Liver (tissue), 9 donors: ENCODE measurements around the gene SLC25A6. TPM values are rescaled to one million over a fixed set of nuclear protein-coding genes. Genes with fewer than 3 reads are reported as not detected.

Source experiments
- DNase-seq: peaks from one replicate; pipeline ENCODE4 v3.0.0-alpha.2; 2017; ENCODE audit warnings: low spot score
- H3K27ac ChIP-seq, 2 donors: one replicate each; pipeline ENCODE4 v1.7.0; 2013; ENCODE audit warnings: inconsistent platforms in 2 of 2, low read length in 2 of 2, control low read depth in 1 of 2, low read depth in 1 of 2, mild to moderate bottlenecking in 1 of 2
- H3K27me3 ChIP-seq, 4 donors: one replicate each; pipeline versions ENCODE4 v1.6.1 to v1.7.0; 2013; ENCODE audit warnings: low read length in 3 of 4, inconsistent platforms in 1 of 4, mild to moderate bottlenecking in 1 of 4, moderate library complexity in 1 of 4; ENCODE audit not compliant: control insufficient read depth in 4 of 4, insufficient read depth in 4 of 4
- H3K36me3 ChIP-seq, 4 donors: one replicate each; pipeline versions ENCODE4 v1.6.1 to v1.7.0; 2013; ENCODE audit warnings: low read length in 3 of 4, mild to moderate bottlenecking in 3 of 4, low read depth in 1 of 4, moderate library complexity in 1 of 4; ENCODE audit not compliant: control insufficient read depth in 4 of 4, insufficient read depth in 3 of 4
- H3K4me1 ChIP-seq, 4 donors: one replicate each; pipeline versions ENCODE4 v1.6.1 to v1.7.0; 2013; ENCODE audit warnings: low read length in 3 of 4, mild to moderate bottlenecking in 3 of 4, moderate library complexity in 1 of 4; ENCODE audit not compliant: control insufficient read depth in 4 of 4, insufficient read depth in 4 of 4
- H3K4me3 ChIP-seq, 3 donors: one replicate each; pipeline versions ENCODE4 v1.6.1 to v1.7.0; 2013; ENCODE audit warnings: low read length in 3 of 3, control low read depth in 1 of 3, low read depth in 1 of 3, mild to moderate bottlenecking in 1 of 3
- H3K9ac ChIP-seq, 2 donors: one replicate each; pipeline ENCODE4 v1.7.0; 2013; ENCODE audit warnings: low read length in 2 of 2, mild to moderate bottlenecking in 2 of 2, moderate library complexity in 2 of 2, control low read depth in 1 of 2, low read depth in 1 of 2
- H3K9me3 ChIP-seq, 4 donors: one replicate each; pipeline versions ENCODE4 v1.6.1 to v1.7.0; 2013; ENCODE audit warnings: low read length in 3 of 4; ENCODE audit not compliant: control insufficient read depth in 4 of 4
- ATF3 ChIP-seq: IDR thresholded peaks from 2 replicates; pipeline ENCODE4 v1.6.1; 2016; ENCODE audit warnings: antibody characterized with exemption
- CTCF ChIP-seq: fragments of 150-350 bp; IDR thresholded peaks from 2 replicates; pipeline ENCODE4 v1.5.1; 2017; ENCODE audit warnings: improper control_type of control experiment, low read depth, low read length; ENCODE audit not compliant: missing input control
- EGR1 ChIP-seq, 2 donors: IDR thresholded peaks; 2 replicates each; pipeline ENCODE4 v1.6.1; 2016 to 2018; ENCODE audit warnings: antibody characterized with exemption in 2 of 2, low read depth in 2 of 2
- FOXA1 ChIP-seq: IDR thresholded peaks from 2 replicates; pipeline ENCODE4 v1.6.1; 2016; ENCODE audit warnings: antibody characterized with exemption
- FOXA2 ChIP-seq: IDR thresholded peaks from 2 replicates; pipeline ENCODE4 v1.6.1; 2016; ENCODE audit warnings: antibody characterized with exemption
- GABPA ChIP-seq, 2 donors: IDR thresholded peaks in 1 of 2; conservative IDR thresholded peaks in 1 of 2; 2 replicates each; pipeline ENCODE4 v1.6.1; 2016; ENCODE audit warnings: antibody characterized with exemption in 2 of 2, mild to moderate bottlenecking in 1 of 2, moderate library complexity in 1 of 2
- HNF4A ChIP-seq, 2 donors: conservative IDR thresholded peaks; 2 replicates each; pipeline ENCODE4 v1.6.1; 2016; ENCODE audit warnings: antibody characterized with exemption in 2 of 2, mild to moderate bottlenecking in 2 of 2
- JUND ChIP-seq, 2 donors: IDR thresholded peaks; 2 replicates each; pipeline ENCODE4 v1.6.1; 2016; ENCODE audit warnings: antibody characterized with exemption in 2 of 2
- MAX ChIP-seq: IDR thresholded peaks from 2 replicates; pipeline ENCODE4 v1.6.1; 2016; ENCODE audit warnings: antibody characterized with exemption
- NR2F2 ChIP-seq: IDR thresholded peaks from 2 replicates; pipeline ENCODE4 v1.6.1; 2016; ENCODE audit warnings: antibody characterized with exemption
- RAD21 ChIP-seq, 2 donors: IDR thresholded peaks; 2 replicates each; pipeline ENCODE4 v1.6.1; 2016; ENCODE audit warnings: antibody characterized with exemption in 2 of 2, mild to moderate bottlenecking in 2 of 2
- REST ChIP-seq: IDR thresholded peaks from 2 replicates; pipeline ENCODE4 v1.6.1; 2016; ENCODE audit warnings: antibody characterized with exemption, mild to moderate bottlenecking
- RXRA ChIP-seq, 2 donors: IDR thresholded peaks; 2 replicates each; pipeline ENCODE4 v1.6.1; 2017 to 2018; ENCODE audit warnings: antibody characterized with exemption in 2 of 2, mild to moderate bottlenecking in 1 of 2
- TAF1 ChIP-seq: conservative IDR thresholded peaks from 2 replicates; pipeline ENCODE4 v1.6.1; 2016; ENCODE audit warnings: antibody characterized with exemption, mild to moderate bottlenecking
- YY1 ChIP-seq: IDR thresholded peaks from 2 replicates; pipeline ENCODE4 v1.6.1; 2016; ENCODE audit warnings: antibody characterized with exemption, mild to moderate bottlenecking
- ZBTB33 ChIP-seq: IDR thresholded peaks from 2 replicates; pipeline ENCODE4 v1.6.1; 2016; ENCODE audit warnings: antibody characterized with exemption
- WGBS: extraction: QIAGEN DNeasy Blood & Tissue Kit; methylation state at CpG from one replicate; pipeline ENCODE4 v1.1.7; 2013; 5-methylcytosine and 5-hydroxymethylcytosine counted together
- polyA plus RNA-seq, 2 donors: library from polyadenylated mRNA; stranded (reverse) in 1 of 2; unstranded in 1 of 2; fragments of 200-250 nt in 1 of 2; fragments of >200 nt in 1 of 2; fragmentation: Nextera tagmentation in 1 of 2; extraction: Ambion mirVana in 1 of 2; gene quantifications; one replicate each; pipeline versions ENCODE4 v1.2.1 to v1.2.3, GENCODE V29; 2013 to 2015
- total RNA-seq, 2 donors: library from RNA; depleted of rRNA; stranded (reverse); fragments of >200 nt; gene quantifications; one replicate each; pipeline ENCODE4 v1.2.3, GENCODE V29; 2014
- donor health status: healthy.
- donor health status: healthy.
- donor health status: healthy.
- donor health status: healthy.
- donor health status: healthy.

Gene SLC25A6
- total and polyA plus RNA-seq, 4 donors = 44.8 to 110 (median 64.0) TPM

- no peak overlapping the region for H3K9ac ChIP-seq
- no peak for DNase-seq
- whole genome bisulfite sequencing = 96% methylated on average over 18 of the region's 18 CpGs
- H3K9me3 ChIP-seq = no peaks in the 10 kb centered on the region
- no peaks in the 10 kb centered on the region for H3K27me3 ChIP-seq
- peaks cover 0 to 12% (median 6%) of the 10 kb centered on the region in 4 donors for H3K4me1 ChIP-seq
- no peak overlapping the region for H3K4me3 ChIP-seq
- no peak overlapping the region for H3K27ac ChIP-seq
- peaks cover 36 to 53% (median 45%) of the 10 kb centered on the region in 4 donors for H3K36me3 ChIP-seq
- no peak for TF ChIP-seq HNF4A (conservative IDR thresholded peaks at IDR 0.05)
- TF ChIP-seq FOXA2 = no peak
- TF ChIP-seq CTCF = no peak
- no peak for TF ChIP-seq MAX
- TF ChIP-seq REST = no peak
- no peak for TF ChIP-seq ZBTB33
- no peak for TF ChIP-seq TAF1
- TF ChIP-seq JUND (IDR thresholded peaks at IDR 0.05) = no peak
- no peak for TF ChIP-seq EGR1 (IDR thresholded peaks at IDR 0.05; ENCODE audit: low read depth in 2 of 2)
- no peak for TF ChIP-seq GABPA (IDR thresholded peaks at IDR 0.05 in 1 of 2, conservative IDR thresholded peaks at IDR 0.05 in 1 of 2)
- TF ChIP-seq NR2F2 = no peak
- no peak for TF ChIP-seq YY1
- no peak for TF ChIP-seq RXRA (IDR thresholded peaks at IDR 0.05)
Observed at GRCh38 chrX:1384658-1385252, 7.2 kb downstream of the SLC25A6 start.

GRCh38 chrX:1380672-1381233 lies 11.2 kb downstream of the SLC25A6 start:
- no peak for DNase-seq
- Histone ChIP-seq H3K4me3 (no peak overlapping the region), H3K36me3 (peaks cover 6 to 14% (median 12%) of the 10 kb centered on the region in 4 donors), H3K4me1 (no peaks in the 10 kb centered on the region), H3K27ac (no peak overlapping the region), H3K9me3 (no peaks in the 10 kb centered on the region), H3K27me3 (no peaks in the 10 kb centered on the region), H3K9ac (no peak overlapping the region)
- WGBS = 68% methylated on average over 20 of the region's 20 CpGs
- TF ChIP-seq ZBTB33 (no peak), FOXA2 (no peak), JUND (IDR thresholded peaks at IDR 0.05) (no peak), HNF4A (conservative IDR thresholded peaks at IDR 0.05) (no peak), CTCF (no peak), RXRA (IDR thresholded peaks at IDR 0.05) (no peak), ATF3 (no peak), YY1 (no peak), EGR1 (IDR thresholded peaks at IDR 0.05; ENCODE audit: low read depth in 2 of 2) (no peak), NR2F2 (no peak), TAF1 (no peak), FOXA1 (no peak), RAD21 (IDR thresholded peaks at IDR 0.05) (no peak)
